NCI-H345 (cell line): ENCODE measurements around the gene SLC45A1.
"Not testable (repeated sequence)": the region's sequence is repeated elsewhere in the genome, so short reads cannot be mapped to it uniquely, and the experiment has no call there.

Experiments used
- DNase-seq: peaks from one replicate; lab custom pipeline; 2025; lab: John Stamatoyannopoulos, UW

SLC45A1 gene

DNA sequence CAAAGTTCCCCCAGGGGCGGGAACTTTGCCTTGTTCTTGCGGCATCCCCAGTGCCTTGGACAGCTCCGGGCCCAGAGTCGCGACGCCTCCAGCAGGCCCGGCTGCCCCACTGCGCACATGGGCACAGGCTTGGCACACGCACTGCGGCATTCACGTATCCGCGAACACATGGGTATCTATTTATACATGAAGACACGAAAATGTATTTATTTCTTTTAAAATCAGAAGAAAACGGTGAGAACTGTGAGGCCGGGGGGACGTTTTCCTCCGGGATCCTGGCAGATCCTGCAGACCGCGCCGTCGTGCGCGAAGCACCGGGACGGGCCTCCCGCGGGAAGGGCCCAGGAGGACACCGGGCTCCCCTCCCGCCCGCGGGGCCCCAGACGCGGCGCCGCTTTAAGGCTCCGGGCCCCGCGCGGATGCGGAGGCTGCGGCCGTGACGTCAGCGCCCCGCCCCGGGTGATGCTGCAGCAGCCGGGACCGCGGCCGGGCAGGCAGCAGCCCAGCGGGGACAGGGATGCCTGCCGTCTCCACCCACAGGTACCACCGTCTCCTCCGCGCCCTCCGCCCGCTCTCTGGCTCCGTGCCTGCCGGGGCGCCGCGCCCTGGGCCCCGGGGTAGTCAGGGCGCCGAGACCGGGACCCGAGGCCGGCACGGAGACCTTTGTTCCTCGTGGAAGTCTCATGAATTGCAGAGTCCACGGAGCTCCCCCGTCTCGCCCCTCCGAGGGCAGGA is at the start of gene SLC45A1:
SLC45A1 (plus strand) TSS at position 468 of the 735 bp plus-strand sequence. CDS start 6,216 bp downstream, outside the sequence.
- DNase-seq: peak; percentile 76

DNA sequence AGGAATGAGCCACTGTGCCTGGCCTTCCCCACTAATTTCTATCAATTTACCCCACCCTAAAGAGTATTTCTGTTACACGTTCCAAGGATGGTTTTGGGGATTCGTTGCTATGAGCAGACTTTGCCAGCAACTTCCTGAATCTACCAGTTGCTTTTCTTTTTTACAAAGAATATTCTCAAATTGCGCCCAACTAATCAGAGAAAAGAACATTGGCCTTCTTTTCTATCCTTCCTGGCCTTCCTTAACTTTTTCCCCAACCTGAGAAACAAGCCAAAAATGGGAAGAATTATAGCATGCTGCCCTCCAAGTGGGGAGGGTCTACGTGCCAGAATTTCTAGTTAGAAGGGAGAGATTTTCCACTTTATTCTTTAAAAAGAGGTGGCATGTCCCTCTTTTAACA is 44.9 kb upstream of the SLC45A1 start:
- no peak for DNase-seq

DNA sequence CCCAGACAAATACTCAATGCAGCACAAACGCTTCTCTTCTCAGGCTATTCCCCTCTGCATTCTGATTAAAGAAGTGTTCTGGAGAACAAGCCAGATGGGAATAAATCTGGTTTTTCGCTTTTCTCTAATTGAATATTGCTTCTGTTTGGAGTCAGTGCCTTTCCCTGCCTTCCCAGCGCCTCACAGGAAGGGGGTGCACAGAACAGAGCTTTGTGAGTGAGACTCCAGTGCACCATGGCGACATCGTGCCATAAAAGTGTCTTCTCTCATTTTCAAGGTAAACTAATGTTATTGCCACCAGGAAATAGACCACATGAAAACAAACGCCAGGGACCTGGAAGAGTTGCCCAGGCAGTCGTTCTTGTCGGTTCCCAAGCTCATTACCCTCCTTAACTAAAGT is 43.6 kb upstream of the SLC45A1 start:
- DNase-seq: no peak

DNA sequence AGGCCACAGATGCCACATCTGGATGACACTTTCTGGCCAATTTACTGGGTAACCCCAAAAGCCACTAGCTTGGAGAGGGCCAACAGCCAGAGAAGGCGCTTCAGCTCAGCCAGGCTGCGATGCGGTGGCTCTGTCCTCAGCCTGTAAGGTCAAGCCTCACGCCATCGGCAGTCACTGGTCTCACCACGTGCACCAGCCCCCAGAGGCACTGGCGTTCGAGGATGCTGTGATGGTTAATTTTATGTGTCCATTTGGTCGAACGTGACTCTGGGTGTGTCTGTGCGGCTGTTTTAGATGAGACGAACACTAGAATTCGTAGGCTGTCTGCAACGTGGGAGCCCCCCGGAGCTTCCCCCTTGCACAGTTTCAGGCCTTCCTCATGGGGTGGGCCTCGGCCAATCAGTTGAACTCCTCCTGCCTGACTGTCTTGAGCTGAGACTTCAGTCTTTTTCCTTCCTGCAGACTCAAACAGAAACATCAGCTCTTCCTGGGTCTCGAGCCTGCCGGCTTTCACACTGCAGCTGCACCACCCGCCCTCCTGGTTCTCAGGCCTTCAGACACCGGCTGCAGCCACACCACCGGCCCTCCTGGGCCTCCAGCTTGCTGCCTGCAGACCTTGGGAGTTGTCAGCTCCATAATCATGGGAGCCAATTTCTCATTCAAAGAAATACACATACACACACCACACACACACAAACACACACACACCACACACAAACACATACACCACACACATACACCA is 41.6 kb upstream of the SLC45A1 start:
- peak; percentile 3 for DNase-seq

DNA sequence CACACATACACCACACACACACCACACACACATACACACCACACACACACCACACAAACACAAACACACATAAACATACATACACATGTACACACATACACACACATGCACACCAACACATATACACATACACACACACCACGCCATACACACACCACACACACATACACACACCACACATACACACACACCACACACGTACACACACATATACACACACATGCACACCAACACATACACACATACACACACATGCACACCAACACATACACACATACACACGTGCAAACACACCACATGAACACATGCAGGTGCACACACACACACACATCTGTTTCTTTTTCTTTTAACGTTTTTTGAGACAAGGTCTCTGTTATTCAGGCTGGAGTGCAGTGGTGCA is 41.0 kb upstream of the SLC45A1 start:
- DNase-seq: no peak

DNA sequence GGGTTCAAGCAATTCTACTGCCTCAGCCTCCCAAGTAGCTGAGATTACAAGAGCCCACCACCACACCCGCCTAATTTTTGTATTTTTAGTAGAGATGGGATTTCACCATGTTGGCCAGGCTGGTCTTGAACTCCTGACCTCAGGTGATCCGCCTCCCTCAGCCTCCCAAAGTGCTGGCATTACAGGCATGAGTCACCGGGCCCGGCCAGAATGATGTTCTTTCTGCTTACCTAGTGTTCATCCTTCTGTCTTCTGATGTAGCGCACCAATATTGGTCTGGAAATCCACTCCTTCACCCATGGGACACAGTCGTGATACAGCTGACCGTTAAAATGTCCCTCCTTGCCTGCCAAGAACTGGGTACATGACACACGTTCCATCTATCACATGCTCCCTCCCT is 39.2 kb upstream of the SLC45A1 start:
- not testable (repeated sequence) for DNase-seq

DNA sequence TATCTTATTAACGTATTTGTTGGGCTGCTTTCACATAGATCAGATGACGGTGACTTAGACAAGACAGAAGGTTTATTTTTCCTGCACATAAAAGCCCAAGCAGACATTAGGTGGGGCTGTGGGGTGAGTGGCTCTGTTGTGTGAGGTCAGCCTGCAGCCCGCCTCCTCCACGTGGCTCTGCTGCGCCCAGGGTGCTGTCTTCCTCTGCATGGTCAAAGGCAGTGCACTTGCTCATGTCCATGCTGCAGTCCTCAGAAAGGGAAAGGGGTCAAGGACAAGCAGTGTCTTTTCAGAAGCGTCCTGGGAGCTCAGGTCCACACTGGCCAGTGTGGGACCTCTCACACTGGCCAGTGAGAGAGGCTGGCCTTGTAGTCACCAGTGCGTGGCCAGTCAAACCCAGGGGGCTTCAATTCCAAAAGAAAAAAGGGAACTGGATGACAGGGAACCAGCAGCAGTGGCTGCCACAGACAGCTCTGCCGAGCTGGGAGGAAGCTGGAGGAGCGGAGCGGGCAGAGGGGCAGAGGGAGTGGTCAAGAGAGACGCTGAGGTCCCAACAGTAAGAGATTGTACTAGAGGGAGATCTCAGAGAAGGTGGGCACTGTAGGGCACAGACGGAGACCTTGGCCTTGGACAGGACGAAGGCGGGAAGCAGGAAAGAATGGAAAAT is 35.9 kb upstream of the SLC45A1 start:
- no peak for DNase-seq

DNA sequence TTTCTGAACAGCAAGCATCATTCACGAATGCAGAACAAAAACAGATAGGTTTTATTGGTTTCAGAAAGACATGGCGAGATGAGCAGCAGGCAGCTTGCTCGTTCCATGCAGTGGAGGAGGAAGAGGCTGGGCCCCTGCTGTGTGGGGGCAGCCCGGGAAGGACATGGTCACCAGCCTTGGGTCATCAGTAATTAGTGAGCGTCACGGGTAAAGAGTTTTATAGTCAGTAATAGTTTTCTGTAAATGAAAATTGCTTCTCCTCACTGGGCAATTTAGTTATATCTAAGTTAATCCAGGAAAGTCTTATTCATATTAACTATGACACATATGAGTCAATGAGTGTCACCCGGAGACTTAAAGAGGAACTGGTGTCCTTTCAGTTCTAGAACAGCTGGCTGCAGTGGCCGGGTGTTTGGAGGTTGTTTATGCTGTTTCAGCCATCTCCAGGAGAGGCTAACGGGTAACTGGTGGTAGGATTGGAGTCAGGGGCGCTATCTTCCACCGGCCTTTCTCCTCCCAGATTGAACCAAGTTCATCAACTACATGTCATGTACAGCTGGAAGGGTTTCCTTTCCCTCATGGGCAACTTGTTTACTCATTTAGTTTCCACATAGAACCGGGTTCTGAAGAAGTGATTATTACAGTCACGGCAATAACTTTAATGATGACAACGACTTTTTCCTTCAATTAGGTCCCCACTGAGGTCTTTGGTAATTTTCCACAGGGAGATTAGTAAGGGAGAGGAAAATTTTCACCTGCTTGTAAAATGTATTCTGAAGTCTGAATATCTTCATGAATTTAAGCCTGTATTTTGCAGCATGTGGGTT is 34.6 kb upstream of the SLC45A1 start:
- DNase-seq: no peak

DNA sequence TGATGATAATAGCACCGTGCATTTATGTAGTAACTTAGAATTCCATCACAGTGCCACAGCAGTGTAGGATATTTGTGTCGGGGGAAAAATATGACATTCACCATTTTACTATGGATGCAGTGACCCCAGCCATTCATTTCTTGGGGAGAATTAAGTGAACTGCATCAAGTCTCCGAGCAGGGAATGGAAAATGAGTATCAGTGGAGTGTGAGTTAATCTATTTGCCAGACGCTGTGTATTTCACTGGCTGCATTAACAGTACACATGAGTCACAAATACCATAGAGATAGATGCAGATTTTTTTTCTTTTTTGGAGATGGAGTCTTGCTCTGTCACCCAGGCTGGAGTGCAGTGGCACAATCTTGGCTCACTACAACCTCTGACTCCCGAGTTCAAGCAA is 33.8 kb upstream of the SLC45A1 start:
- no peak for DNase-seq

DNA sequence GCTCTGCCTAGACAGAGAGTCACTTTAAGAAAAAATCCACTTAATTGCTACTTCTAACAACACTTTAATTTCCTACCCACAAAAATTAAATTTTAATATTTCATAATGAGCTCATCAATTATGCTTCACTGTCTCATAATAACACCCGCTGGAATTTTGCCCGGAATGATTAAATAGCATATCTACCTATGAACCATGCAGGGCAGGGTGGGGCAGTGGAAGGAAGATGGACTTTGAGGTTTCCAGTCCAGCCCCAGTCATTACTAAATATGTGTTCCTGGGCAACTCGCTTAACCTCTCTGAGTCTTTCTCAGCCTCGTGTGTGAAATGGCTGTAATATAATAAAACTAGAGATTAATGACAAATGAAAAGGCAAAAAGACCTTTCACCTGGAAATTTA is 32.8 kb upstream of the SLC45A1 start:
- no peak for DNase-seq

DNA sequence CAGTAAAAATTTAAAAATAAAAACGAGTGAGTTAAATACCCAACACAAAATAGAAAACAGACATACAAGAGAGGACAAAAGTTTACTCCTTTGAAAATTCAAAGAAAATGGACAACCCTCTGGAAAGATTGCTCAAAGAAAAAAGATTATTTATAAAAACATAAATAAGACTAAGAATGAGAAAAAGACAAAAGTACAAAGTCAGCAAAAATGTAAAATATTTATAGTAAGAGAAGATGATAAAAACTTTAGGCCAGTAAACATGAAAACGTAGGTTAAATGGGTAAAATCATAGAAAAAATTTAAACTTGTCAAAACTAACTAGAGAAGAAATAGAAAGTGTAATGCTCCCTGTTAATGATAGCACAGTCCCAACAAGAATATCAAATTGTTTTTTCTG is 31.9 kb upstream of the SLC45A1 start:
- no peak for DNase-seq

DNA sequence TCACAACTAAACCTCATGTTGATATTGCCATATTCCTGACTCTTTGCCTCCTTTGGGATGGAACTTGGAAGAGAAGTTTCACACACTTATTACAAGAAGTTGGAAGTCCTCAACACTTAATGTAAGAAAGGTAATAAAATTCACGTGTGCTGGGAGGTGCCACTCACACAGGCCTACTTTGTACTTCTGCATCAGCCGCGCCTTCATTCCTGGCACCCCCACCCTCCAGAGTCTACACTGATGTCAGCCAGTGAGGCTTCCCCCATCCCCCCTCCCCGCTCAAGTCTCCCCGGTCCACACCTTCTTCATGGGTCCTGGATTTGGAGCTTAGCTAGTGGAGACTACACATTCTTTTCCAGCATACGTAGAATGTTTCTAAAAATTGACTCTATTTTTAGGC is 24.8 kb upstream of the SLC45A1 start:
- no peak for DNase-seq

DNA sequence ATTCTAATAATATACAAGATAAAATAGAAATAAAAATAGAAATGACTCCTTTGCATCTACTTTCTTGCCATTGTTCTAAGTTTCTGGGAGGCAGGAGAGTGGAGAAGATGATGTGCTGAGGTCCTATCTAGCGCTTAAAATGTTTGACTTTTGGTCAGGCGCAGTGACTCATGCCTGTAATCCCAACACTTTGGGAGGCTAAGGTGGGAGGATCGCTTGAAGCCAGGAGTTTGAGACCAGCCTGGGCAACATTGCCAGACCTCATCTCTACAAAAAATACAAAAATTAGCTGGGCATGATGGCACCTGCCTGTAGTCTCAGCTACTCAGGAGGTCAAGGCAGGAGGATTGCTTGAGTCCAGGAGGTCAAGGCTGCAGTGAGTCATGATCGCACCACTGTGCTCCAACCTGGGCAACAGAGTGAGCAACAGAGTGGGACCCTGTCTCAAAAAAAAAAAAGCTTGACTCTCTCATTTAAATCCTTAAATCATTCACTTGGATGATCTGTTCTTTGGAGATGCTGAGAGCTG is 24.2 kb upstream of the SLC45A1 start:
- no peak for DNase-seq

DNA sequence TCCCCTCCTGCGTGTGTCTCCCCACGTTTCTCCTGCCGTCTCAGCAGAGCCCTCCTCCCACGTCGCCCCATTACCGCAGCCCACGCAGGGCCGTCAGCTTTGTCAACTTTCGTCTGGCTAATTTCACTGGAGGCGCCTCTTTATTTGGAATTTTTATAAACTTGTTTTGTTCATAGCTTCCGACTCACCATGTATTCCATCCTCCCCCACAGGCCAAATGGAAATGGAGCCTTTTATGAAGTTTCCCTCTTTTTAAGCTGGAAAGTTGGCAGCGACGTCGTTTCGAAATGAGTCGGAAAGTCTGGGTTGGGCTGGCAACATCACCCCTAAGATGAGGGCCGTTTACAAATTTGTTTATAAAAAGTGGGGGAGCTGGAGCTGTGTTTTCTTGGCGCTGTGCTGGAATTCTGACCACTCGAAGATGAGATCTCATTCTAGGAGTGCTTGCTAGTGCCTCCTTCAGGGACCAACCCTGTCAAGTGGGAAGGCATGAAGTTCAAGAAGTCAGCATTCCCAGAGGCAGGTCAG is 23.7 kb upstream of the SLC45A1 start:
- no peak for DNase-seq

DNA sequence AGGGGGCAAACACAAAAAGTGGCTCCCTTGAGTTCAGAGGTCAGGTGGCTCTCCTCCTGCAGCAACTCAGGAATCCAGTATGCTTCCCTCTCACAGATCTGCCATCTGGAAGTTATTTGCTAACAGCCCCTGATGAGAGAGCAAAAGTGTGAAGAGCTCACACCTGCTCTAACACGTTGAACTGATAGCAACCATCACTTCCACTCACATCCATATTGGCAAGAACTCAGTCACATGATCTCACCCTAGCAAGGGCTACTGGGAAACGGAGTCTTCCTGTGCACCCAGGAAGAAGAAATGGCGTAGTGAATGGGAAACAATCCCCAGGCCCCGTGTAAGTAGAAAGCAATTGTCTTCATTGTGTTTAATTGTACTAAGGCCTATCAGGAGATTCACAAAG is 20.7 kb upstream of the SLC45A1 start:
- no peak for DNase-seq

DNA sequence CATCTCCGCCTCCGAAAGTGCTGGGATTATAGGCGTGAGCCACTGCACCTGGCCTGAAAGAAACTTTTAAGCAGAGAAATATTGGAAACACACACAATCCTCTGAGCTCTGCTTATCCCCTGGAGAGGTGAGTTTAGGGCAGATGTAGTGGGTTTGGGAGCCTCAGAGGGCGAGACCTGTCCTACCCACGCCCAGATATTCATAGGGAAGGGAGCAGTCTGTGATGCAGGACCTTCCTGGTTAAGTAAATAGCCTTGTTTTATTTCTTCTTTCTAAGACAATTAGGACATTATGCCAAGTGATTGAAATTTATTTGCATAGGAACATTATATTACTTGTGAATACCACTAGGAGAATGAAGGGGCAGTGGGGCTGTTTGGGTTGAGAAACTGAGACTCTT is 18.0 kb upstream of the SLC45A1 start:
- DNase-seq: no peak

DNA sequence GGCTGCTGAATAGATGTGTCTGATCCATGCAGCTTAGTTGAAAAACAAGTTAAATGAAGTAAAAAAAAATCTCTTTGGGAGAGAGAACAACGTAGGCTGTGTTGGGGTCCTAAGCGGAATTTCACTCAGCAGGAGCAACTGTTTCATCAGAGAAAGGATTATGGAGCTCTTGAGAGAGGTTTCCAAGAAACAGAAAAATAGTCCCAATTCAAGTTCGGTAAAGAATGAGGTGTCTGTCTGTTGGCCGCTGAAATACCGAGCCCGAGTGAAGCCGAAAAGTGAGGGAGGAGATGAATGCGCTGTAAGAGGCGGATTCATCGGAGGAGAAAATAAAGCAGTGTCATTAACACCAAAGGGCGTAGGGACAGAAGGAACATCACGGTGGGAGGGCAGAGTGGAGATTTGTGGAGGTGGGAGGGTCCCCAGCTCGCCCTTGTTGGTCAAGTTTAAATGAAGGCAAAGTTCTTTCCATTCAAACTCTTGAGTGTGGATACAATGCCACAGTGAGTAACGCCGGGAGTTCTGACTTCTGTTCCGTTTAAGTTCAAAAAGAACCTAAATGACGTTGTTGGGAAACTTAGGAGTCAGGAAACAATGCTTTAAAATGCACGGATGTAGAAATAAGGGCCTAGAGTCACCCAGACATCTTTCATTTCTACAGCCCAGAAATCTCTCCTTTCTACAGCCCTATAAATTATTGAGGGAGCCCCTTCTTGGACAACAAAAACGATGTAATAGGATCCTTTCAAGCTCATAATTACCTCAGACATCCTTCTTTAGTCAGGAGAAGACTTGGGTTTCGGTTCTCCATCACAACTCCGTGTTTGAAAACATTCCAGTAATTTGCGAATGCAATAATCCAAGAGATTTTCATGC is 15.6 kb upstream of the SLC45A1 start:
- no peak for DNase-seq

DNA sequence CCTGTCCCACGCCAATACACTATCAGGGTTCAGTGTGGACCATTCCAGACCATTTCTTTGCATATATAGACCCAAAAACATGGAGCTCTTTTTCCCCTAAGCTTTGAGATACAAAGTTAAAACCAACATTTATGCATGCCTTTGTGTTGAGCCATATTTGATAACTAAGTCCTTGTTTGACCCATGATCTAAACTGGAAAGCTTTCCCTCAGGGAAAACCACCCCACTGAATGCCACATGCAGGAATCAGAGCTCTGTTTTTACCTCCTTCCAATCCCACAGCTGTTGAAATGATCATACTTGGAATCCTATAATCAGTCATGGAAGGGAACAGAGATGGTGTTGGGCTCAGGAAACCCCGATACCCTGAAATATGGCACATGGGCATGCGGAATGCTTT is 14.8 kb upstream of the SLC45A1 start:
- DNase-seq: no peak

DNA sequence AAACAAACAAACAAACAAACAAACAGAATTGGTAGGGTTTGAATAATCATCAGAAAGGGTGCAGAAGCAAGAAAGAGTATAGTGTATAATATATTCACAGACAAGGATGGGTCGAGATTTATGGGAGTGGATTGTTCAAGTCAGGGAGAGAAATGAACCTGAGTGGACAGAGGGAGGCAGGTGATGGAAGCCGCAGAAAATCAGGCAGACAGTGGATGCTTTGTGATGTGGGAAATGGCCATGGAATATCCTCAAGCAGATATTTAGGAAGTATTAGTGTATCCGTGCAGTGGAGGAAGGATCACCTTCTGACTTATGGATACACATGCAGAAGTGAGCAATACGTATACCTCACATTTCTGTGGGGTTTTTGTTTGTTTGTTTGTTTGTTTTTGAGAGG is 14.0 kb upstream of the SLC45A1 start:
- no peak for DNase-seq

DNA sequence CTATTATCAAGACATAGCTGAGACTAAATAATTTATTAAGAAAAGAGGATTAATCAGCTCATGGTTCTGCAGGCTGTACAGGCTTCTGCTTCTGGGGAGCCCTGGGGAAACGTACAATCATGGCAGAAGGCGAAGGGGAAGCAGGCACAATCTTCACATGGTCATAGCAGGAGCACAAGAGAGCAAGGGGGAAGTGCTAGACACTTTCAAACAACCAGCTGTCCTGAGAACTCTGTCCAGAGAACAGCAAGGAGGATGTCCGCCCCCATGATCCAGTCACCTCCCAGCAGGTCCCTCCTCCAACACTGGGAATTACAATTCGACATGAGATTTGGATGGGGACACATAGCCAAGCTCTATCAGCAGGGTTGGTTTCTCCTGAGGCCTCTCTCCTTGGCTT is 10.3 kb upstream of the SLC45A1 start:
- DNase-seq: no peak
